GM18508 (cell line): Measurements from ENCODE around the gene LRRTM4.

Source experiments
- ATAC-seq: cut with Tn5 transposase; IDR thresholded peaks from one replicate; pipeline ENCODE4 v1.9.1; 2021; ENCODE audit warnings: moderate number of reproducible peaks; ENCODE audit not compliant: insufficient read depth, unreplicated experiment

Gene LRRTM4

DNA sequence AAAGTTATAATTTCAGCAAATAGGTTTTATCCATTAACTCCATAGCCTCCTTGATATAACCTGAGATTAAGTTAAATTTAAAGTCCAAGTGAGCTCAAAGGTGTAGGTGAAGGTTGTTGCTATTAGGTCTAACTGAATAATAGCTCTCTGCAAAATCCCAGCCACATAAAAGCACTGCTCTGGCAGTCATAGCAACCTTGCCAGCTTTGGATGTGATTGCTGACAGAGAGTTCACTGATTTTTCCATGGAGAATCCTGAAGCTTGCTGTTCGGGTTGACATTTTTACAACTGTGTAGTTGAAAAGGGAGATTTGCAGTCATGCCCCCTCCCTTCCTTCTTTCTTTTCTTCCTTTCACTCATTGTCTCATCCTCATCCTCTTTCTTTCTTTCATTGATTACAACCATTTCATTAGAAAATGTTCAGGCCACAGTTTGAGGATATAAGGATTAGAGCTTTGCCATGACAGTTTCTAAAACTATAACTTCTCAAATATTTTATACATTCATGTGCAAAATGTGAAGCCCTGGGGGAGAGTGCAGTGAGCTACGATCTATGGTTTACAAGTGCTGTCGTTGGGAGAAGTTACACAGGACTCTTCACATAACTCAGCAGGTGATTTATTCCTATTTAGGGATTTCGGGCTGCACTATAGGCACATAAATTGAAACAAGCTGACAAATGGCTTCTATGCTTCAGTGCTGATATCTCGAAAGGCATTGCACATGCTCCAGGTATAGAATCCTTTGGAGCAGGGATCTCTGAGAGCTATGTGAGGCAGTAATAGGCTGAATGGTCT lies 193.8 kb downstream of the LRRTM4 start:
- ATAC-seq: no peak

DNA sequence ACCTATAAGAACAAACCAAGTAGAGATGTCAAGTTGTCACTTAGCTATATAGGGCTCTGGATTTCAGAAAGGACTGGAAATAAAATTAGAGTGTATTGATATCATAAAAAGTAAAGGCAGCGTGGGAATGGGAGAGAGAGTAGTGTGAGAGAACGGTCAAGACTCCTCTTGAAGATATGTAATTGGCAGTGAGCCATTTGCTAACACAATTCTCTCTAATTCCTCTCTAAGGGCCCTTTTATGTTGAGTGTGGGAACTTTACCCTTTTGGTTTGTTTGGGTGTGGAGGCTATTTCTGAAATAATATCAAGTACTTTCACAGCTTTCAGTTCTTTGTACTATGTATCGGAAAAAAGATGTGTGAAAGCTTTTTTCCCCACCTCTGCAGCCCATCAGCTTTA lies 196.8 kb downstream of the LRRTM4 start:
- no peak for ATAC-seq

DNA sequence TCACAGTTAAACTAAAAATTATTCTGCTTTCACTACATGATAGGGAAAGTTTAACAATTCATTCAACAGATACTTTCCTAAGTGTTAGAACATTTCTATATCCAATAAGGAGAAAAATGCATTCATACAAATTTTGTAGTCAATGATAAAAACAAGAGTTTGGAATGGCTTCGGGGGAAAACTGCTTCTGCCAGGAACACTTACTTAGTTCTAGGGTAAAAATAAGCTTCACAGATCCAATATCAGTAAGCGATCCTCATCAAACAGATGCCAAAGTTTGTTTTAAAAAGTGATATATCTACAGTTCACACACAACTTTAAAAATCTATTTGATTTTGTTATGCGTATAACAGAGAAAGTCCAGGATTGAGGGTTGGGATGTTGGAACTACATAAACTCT lies 199.7 kb downstream of the LRRTM4 start:
- no peak for ATAC-seq

DNA sequence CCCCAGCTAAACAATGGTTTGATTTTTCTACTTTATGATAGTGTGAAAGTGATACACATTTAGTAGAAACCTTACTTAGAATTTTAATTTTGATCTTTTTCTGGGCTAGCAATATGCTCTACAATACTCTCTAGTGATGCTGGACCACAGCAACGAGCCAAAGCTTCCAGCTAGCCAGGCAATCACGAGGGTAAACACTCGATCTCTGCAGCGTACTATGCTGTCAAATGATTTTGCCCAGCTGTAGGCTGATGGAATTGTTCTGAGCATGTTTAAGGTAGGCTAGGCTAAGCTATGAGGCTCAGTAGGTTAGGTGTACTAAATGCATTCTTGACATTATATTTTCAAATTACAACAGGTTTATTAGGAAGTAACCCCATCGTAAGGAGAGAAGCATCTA lies 207.5 kb downstream of the LRRTM4 start:
- no peak for ATAC-seq

DNA sequence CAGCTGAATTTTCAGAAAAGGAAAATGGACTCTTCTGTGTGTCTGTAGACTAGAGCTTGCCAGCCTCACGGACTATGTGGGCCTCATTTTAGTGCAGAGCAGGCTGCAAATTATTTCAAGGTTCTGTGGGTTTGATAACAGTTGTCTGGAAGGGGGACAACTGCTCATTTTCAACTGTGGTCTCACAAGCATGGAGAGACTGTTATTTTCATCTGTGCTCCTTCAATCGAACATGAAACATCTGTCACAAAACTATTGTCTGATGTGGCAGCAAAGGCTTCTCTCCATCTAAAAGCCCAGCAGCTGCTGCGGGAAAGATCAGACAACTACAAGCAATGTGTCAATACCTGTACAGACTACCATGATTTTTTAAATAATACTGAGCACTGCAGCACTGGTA lies 211.8 kb downstream of the LRRTM4 start:
- no peak for ATAC-seq

DNA sequence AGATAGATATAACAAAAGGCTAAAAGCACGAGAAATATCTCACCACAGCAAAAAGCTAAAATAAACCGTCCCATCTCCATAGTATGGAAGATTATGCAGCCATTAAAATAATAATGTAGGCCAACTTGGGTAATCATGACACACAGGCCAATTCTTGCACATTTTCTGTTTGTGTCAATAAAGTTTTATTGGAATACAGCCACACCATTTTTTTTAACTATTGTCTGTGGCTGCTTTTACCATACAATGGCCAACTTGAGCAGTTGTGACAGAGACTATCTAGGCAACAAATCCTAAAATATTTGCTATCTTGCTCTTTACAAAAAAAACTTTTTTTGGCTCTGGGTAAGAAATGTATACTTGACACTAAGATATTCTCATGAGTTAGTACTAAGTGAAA lies 212.5 kb downstream of the LRRTM4 start:
- no peak for ATAC-seq

DNA sequence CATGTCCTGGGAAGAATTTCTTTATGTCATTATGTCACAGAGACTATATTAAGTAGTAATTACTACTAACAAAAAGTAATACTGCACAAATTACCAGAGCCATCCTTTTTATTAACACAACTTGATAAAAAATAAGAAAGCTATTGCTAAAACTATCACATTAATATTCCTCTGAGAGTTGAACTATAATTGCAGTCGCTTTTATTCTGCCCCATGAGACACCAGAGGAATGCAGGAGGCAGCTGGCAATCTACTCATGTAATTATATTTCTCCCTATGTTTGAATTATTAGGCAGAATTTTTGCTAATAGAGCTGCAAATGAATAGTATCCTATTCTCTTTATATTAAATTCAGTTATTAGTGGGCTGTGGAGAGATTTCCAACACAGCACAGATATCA lies 220.7 kb downstream of the LRRTM4 start:
- no peak for ATAC-seq

DNA sequence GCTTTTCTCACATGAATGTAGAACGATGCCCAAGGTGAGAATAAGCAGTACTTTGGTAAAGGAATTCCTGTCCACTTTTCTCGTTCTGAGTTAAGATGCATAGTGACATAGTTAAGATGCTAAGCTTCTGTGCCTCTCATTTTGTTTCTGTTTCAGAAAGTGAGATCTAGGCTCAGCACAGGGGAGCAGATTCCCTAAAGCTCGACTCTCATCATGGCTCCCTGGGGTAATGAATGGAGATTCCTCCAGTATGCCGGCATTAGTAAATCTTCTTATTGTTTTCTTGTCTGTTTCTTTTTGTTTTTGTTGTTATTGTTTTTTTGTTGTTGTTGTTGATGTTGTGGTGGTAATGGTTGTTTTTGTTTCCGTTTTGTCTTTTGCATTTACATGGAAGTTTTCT lies 225.4 kb downstream of the LRRTM4 start:
- no peak for ATAC-seq

DNA sequence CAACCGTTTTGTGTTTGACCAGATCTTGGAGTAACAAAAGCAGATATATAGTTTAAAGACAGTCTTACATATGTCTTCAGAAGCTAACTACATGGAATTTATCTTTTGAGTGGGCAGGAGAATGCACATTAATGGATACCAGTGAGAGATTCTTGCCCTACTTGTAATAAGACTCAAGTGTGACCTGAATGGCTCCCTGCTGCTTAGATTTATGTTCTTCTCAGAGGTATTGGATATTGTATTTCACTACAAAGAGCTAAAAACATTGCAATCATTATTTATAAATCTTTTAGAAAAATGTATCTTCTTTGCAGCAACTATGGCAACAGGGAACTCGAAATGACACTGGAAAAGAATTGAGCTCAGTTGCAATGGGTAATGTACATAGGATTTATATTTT lies 227.7 kb downstream of the LRRTM4 start:
- no peak for ATAC-seq

DNA sequence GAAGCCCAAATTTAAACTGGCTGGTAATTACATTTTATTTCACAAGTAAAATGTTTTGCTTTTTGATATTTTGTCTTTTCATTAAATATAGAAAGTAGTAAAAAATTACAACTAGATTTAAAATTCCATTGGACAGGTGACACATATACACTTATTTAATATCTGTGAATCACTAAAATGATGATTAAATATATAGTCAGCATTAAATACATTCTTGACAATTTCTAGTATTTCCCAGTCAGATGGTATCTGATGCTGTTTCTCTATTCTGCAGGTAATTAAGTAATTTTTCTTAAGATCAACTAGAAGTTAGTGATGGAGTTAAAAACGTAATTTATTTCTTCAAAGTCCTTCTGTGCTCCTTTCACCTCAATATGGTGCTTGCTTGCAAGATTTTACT lies 237.8 kb downstream of the LRRTM4 start:
- no peak for ATAC-seq

DNA sequence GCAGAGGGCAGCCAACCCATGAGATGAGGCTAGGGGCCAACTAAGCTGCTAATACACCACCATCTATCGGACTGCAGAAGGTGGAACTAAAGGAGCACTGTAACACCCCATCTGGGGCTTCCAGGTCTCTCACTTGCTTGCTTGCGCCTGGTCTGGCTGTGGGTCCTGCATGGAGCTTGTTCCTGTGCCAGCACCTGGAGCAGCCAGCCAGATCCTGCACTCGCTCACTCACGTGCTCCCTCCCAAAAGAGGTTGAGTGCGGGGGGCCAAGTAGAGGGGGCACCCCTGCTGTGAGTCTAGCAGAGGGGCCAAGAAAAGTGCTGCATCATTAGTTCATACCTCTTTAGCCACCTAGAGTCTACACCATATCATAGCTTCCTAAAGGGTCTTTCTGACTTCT lies 250.9 kb downstream of the LRRTM4 start:
- ATAC-seq: no peak

DNA sequence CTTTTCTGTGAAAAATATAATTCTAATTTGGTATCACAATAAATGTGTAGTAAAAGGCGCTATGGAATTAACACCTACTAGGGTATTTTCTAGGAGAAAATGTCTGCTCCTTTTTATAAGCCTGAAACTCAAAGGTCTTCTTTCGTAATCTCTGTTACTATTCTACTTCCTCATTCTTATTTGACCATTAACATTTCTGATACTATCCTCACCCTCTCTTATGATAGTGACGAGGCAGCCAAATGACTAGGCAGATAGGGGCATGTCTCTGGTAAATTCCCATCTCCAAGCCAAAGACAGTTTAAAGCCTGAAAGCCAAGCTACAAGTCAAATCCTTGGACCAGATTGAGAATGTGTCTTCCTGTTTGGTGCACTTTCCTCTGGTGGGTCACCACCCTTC lies 251.7 kb downstream of the LRRTM4 start:
- ATAC-seq: no peak

DNA sequence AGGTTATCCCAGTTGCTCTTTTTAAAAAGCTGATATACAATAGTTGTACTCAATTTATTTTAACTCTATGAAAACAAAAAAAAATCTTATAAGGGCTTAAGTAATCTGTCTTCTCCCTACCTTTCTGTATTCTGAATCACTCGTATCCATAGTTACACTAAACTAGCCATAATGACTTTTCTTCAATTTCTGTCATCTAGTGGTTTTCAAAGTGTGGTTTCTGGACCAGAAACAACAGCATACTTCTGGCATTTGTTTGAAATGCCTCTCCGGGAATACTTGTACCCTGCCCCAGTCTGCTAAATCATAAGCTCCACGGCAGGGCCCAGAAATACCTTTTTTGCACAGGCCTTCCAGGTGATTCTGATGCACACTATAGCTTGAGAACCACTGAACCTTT lies 253.6 kb downstream of the LRRTM4 start:
- no peak for ATAC-seq

DNA sequence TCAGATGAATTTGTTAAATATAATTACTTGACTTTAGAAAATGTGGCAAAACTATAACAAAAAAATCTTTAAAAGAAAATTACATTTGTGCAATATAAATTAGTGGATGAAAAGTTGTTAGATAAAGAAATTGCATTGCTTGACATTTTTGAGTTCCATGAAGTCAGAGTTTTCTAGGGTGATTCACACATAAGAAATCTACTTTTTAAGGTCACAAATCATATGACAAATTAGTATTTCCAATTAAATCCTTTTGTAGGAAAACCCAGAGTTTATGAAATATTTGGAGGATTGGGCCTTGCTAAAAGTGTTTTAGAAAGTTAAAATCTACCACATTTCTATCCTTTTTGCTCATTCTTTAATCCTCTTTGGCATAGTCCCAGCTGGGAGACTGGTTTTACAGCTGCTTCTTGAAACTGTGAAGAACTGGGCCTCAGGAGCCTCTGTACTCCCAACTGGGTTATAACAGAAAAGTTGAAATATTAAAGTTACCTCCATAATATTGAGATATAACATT lies 289.2 kb downstream of the LRRTM4 start:
- ATAC-seq: no peak

DNA sequence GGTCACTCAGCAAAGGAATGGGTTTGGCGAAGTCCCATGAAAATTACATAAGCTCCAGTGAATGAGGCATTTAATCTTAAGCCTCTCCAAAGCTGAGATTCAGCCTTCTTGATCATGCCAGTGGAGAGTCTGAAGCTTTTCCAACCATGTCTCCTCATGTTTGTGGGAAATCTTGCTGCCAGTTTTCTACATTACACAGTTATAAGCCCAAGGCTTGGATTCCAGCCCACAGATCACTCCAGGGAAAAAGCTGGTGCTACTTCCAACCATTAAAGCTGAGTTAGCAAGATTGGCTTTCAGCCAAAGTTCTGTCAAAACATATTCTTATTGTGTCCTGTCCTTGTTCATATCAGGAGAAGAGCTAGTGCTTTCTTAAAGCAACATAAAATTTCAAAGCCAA lies 293.8 kb downstream of the LRRTM4 start:
- no peak for ATAC-seq

DNA sequence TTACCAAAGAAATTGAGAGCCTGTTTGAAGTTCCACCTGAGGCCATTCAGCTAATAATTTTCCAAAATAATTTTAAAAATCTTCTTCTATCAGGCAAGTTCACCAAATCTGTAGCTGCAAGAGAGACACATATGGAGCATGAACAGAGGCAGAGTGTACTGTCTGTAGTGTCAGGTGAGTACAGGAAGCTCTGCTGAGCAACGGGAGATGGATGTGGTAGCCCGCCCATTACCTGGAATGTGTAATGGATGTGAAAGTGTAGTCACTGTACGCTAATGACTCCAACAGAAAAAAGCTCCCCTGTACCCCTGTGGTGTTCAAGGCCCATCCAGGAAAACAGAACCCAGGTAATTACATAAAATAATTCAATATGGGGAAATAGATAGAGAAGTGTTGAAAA lies 311.5 kb downstream of the LRRTM4 start:
- ATAC-seq: no peak

DNA sequence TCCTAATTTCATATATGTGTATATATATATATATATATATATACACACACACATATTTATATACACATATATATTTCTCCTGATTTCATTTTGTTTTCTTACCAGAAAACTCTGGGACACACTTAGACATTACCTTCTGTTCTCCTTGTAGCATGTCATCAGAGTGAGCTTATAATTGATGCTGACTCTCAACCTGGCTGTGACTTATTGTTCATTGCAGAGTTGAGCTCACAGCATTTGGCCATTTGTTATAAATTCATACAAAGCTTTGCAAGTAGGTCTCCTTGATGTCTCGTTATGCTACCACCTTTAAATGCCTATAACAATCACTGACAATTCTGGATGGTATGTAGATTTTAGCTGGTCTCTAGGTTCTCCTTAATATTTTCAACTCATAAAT lies 314.8 kb downstream of the LRRTM4 start:
- no peak for ATAC-seq

DNA sequence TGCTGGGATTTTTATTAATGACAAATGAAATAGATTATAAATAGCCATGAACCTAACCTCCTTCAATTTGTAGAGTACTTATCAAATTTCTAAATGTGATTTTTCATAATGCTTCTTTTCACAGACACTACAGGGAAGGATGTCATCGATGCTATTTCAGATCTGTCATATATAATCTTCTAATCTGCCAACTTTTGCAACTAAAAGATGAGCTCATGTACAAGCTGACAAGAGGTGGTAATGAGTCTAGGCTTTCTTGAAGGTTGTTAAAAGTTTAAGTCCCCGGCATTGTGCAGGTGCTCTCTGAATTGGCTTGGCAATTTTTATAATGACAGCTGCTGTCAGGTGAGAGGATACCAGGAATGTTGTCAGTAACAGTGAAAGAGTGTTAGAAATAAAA lies 320.4 kb downstream of the LRRTM4 start:
- no peak for ATAC-seq

DNA sequence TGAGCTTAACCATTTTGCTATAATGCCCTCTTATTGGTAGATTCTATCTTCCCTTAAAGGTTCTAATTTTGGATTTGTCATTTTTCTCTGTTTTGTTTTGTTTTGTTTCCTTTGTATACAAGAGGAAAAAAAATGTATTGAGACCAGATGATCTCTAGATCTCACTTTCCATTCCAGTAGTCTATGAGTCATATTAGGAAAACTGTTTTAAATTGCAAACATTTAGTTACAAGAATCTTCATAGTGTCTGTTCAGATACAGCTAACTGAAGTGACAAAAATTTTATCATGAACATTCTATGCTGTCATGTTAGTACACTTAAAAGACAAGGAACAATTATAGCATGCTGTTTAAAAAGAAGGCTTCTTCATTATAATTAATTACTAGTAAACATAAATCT lies 322.8 kb downstream of the LRRTM4 start:
- no peak for ATAC-seq

DNA sequence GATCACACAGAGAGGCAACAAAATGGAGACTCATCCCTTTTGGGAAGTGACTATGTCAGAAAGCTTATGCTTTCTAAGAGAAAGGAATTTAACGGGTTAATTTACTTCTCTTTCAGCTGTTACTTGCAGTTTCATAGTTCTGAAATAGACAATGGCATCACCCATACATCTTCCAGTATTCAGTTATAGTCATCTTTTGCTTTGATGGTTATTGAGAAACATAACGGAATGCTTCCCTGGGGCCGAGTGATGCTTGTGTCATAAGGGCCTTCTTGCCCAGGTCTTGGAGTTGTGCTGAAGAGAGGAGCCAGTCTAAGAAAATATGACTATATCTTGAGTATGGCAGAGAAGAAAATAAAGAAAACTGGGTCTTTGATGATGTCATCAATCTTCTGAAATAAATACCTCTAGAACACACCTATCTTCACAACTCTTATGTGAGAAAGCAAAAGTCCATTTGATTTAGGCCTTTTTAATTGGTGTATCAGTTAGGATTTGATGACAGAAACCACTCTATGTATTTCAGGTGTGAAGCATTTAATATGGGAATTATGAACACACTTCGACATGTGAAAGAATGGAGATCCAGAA lies 328.2 kb downstream of the LRRTM4 start:
- ATAC-seq: no peak

DNA sequence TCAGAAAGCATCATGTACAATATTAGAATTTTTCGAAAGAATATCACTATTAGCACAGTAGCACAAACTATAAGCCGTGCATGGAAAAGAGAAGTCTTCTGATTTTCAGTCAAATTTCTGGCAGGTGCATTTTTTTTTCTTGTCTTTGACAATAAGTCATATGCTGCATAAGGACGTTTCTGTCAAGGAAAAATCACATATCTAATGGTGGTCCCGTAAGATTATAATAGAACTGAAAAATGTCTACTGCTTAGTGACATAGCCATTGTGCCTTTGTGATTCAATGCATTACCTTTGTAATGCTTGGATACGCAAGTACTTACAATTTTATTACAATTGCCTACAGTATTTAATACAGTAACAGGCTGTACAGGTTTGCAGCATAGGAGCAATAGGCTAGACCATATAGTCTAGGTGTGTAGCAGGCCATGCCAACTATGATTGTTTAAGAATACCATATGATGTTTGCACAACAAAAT lies 329.3 kb downstream of the LRRTM4 start:
- no peak for ATAC-seq

DNA sequence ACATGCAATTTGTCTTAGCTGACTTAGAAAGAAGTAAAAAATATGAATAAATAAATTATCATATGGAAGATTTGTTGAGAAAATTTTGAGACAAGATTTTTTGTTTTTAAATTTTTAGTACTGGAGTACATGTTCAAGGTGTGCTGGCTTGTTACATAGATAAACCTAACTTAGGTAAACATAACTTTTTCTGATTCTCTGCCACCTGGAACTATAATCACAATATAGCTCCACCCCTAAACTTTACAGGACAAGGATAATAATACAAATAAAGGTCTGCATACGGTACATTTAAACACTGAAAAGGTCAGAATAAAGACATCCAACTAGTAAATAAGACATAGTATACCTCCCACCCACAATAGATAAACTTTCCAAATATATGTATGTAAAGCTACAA lies 330.5 kb downstream of the LRRTM4 start:
- no peak for ATAC-seq
